Measurements from ENCODE around the gene MOV10.

GRCh38 chr1:112672009-112672408 is 2.5 kb upstream of the MOV10 start:
- no peak for TF ChIP-seq EZH2phosphoT487 (IDR thresholded peaks at IDR 0.05; ENCODE audit: borderline replicate concordance, low read depth)
- no peak for TF ChIP-seq SIN3A (IDR thresholded peaks at IDR 0.05; ENCODE audit: borderline replicate concordance, low read depth, low read length)
- no peak for TF ChIP-seq GABPA (IDR thresholded peaks at IDR 0.05; ENCODE audit: low read depth)
- TF ChIP-seq, protein P1, sequence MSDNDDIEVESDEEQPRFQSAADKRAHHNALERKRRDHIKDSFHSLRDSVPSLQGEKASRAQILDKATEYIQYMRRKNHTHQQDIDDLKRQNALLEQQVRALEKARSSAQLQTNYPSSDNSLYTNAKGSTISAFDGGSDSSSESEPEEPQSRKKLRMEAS (IDR thresholded peaks at IDR 0.05; ENCODE audit: low read depth): no peak
- TF ChIP-seq CTCF (IDR thresholded peaks at IDR 0.05): no peak
- no peak for TF ChIP-seq TEAD4 (IDR thresholded peaks at IDR 0.05; ENCODE audit: borderline replicate concordance, insufficient read depth)
- TF ChIP-seq MXI1 (IDR thresholded peaks at IDR 0.05; ENCODE audit: low read depth, low read length): no peak
- TF ChIP-seq JUND (IDR thresholded peaks at IDR 0.05): no peak
- TF ChIP-seq IRF3 (IDR thresholded peaks at IDR 0.05; ENCODE audit: low read depth, low read length): no peak
- no peak for TF ChIP-seq REST (IDR thresholded peaks at IDR 0.05; ENCODE audit: low read depth, low read length)
